ENCODE data around the gene SNAPIN.

Gene SNAPIN, protein sequence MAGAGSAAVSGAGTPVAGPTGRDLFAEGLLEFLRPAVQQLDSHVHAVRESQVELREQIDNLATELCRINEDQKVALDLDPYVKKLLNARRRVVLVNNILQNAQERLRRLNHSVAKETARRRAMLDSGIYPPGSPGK

DNA sequence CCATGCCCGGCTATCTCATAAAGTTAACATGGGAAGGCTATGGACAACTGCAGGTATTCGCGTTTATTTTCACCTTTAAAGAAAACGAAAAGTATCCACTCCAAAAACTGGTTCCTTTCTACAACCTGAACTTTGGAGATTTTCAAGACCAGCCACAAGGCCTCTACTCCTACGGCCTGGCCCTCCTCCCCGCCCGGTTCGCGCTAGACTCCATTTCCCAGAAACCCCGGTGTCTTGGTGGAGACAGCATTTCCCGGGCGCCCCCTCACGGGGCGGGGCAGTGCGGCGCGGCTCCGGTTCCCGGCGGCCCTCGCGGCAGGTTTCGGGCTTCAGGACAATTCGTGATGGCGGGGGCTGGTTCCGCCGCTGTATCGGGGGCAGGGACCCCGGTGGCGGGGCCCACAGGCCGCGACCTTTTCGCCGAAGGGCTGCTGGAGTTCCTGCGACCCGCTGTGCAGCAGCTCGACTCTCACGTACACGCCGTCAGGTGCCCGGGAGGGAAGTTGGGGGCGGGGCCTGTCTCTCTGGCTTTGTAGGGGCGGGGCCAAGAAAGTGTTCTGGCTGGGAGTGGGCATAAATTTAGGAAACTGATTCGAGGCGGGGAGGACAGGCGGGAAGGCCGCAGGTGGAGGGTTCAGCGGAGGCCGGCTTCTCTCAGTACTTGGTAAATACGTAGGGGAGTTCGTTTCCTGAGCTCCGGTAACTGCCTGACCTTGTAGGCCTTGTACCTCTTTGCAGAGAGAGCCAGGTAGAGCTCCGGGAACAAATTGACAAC, at the start of gene SNAPIN:
Gene SNAPIN (plus strand): TSS at position 304 of the 775 bp plus-strand sequence. CDS start 41 bp downstream, at position 345.
- DNase-seq (ENCODE audit: low read depth in 3 of 3, low spot score in 1 of 3), result peak; percentile 62 to 80 (median 73)

DNA sequence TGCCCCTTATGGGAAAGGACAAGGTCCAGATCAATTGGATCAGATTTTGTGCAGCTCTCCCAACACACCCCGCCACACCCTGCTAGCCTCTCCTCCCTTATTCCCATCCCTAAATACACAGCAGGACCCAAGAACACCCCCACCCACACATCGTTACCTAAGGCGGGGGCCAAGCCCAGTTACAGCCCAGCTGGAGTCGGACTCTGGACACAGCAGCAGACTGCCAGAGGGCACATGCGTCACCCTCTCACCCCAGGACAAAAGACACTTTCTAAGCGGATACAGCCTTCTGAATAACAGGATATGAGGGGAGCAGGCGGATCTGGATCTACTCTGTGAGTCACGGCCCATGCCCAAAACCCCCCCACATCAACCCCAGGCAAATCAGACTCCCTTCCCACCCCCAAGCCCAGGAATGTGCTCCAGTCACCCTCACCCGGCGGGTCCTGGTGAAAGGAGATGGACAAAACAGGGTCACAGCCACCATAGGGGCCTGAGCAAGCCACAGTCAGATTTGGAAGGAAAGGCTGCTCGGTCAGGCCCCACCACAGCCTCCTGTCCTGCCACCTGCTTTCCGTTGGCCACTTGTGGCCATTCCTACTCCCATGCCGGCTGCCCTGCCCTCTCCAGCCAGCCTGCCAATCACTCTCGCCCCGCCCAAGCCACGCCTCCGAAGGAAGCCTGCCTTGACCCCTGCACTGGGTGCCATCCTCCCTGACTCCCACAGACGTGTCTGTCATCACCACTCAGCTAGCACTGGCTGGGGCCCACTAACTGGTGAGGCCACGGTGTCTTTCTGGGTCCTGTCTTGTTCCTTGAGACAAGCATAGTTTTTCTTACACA, 49.5 kb upstream of the SNAPIN start:
- no peak for DNase-seq (ENCODE audit: low read depth in 3 of 3, low spot score in 1 of 3)

- DNase-seq (ENCODE audit: low read depth in 3 of 3, low spot score in 1 of 3), result no peak
Measured at GRCh38 chr1:153609585-153609907, 49.0 kb upstream of the SNAPIN start.

- no peak for DNase-seq (ENCODE audit: low read depth in 3 of 3, low spot score in 1 of 3)
Measured at GRCh38 chr1:153610334-153610733, 48.2 kb upstream of the SNAPIN start.

GRCh38 chr1:153610811-153611301, 47.6 kb upstream of the SNAPIN start:
- DNase-seq (ENCODE audit: low read depth in 3 of 3, low spot score in 1 of 3), result no peak

GRCh38 chr1:153611356-153611755, 47.1 kb upstream of the SNAPIN start:
- no peak for DNase-seq (ENCODE audit: low read depth in 3 of 3, low spot score in 1 of 3)

DNA sequence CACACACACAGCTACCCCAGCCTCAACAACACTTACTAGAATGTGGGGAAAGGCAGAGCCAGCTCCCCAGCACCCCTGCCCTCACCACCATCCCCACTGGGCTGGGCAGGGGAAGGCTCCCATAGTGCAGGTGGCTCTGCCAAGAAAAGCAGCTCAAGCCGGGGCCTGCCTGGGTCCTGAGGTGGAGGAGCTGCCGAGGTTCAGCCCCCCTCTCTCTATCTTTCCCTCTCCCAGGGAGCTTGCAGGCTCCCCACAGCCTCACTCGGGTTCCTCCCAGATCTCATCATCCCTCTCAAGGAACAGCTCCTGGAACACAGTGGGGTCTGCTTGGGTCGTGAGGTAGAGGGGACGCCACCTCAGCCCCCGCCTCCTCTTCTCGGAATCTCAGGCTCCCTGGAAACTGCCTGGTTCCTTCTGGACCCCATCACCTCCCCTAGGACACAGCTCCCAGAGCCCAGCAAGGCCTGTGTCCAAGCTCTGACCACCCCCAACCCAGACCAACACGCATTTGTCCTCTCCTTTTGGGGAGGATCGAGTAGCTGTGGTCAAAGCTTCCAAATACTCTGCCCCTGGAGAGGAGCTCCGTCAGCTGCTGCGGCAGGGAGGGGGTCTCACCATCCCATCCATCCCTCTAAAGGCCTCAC, 46.3 kb upstream of the SNAPIN start:
- no peak for DNase-seq (ENCODE audit: low read depth in 3 of 3, low spot score in 1 of 3)

GRCh38 chr1:153612755-153613331, 45.7 kb upstream of the SNAPIN start, which contains the start of gene S100A16:
S100A16 (minus strand) TSS chr1:153613137; CDS start chr1:153608151, 4,986 bp downstream.
- no peak for DNase-seq (ENCODE audit: low read depth in 3 of 3, low spot score in 1 of 3)

GRCh38 chr1:153613406-153613805, 45.1 kb upstream of the SNAPIN start:
- no peak for DNase-seq (ENCODE audit: low read depth in 3 of 3, low spot score in 1 of 3)

DNA sequence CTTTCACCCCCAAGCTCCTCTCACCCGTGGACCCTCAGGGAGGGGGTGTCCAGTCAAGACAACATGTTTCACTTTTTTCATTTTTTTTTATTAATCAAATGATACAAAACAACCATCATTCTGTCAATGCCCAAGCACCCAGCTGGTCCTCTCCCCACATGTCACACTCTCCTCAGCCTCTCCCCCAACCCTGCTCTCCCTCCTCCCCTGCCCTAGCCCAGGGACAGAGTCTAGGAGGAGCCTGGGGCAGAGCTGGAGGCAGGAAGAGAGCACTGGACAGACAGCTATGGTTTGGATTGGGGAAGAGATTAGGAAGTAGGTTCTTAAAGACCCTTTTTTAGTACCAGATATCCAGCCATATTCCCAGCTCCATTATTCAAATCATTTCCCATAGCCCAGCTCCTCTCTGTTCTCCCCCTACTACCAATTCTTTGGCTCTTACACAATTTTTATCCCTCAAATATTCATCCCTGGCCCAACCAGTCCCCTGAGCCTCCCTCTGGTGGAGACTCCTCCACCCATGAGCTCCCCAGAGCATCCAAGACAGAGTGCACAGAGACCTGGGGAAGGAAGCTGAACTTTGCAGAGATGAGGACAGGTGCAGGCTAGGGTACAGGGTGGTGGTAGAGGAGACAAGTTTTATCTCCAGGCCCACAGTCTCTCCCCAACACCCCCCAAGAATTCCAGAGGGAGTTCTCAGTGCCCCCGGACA, 44.2 kb upstream of the SNAPIN start:
- DNase-seq (ENCODE audit: low read depth in 3 of 3, low spot score in 1 of 3), result no peak

- DNase-seq (ENCODE audit: low read depth in 3 of 3, low spot score in 1 of 3), result no peak
Measured at GRCh38 chr1:153614906-153615305, 43.6 kb upstream of the SNAPIN start.

DNA sequence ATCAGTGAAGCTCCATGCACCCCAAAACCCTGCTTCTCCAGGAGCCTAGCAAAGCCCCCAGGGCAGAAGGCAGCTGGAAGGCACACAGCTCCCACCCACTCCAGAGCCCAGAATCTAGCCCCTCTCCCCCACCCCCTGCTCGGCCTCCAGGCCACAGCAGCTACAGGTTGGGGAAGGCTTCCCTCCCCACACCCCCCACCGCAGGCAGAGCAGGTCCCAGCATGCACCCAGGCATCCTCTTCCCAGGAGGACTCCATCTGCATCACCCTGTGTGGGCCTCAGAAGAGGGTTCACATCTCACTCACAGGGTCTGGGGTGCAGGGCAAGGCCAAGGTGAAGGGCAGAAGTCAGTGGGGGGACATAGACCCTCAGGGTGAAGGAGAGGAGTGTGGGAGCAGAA, 43.1 kb upstream of the SNAPIN start:
- DNase-seq (ENCODE audit: low read depth in 3 of 3, low spot score in 1 of 3), result no peak

GRCh38 chr1:153616144-153616916, 42.2 kb upstream of the SNAPIN start, which contains the start of gene S100A14:
S100A14 (minus strand) TSS chr1:153616325; CDS start chr1:153615858, 467 bp downstream.
- no peak for DNase-seq (ENCODE audit: low read depth in 3 of 3, low spot score in 1 of 3)

DNA sequence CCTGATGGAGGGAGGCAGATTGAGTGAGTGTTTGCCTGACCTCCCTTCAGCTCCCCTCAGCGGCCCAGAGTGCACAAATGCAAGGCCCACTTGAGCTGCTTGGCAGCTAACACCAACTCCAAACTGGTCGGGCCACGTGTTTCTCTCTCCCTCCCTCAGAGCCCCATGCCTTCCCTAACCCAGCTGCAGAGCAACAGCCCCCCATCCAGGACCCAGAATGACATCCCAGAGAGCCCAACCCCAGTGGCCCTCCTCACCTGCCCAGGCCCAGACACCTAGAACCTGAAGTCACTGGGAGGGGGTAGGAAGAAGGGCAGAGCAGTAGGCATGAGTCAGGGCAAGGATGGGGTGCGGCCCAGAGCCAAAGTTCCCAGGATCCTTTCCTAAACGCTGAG, 41.6 kb upstream of the SNAPIN start:
- no peak for DNase-seq (ENCODE audit: low read depth in 3 of 3, low spot score in 1 of 3)

DNA sequence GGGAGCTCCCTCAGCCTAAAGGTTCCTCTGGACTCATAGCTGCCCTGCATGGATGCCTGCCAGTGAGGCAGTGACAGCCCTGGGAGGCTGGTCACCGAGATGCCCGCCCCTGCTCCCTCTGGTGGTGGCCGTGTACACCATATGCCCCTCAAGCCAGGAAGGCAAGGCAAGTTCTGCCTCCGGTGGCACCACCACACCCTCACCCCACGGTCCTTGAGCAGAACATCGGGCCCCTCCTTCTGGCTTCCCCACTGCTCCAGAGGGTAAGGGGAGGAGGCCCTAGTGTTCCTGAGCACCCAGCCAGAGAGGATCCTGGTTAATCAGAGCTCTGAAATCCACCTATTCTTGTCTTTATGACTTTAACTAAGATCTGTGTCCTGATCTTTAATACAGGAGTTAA, 40.8 kb upstream of the SNAPIN start:
- DNase-seq (ENCODE audit: low read depth in 3 of 3, low spot score in 1 of 3), result peak in 2 of 3 donors; percentile 2 to 54

GRCh38 chr1:153619171-153619570, 39.3 kb upstream of the SNAPIN start:
- DNase-seq (ENCODE audit: low read depth in 3 of 3, low spot score in 1 of 3), result no peak

- no peak for DNase-seq (ENCODE audit: low read depth in 3 of 3, low spot score in 1 of 3)
Measured at GRCh38 chr1:153623101-153623500, 35.4 kb upstream of the SNAPIN start.

GRCh38 chr1:153624965-153625611, 33.4 kb upstream of the SNAPIN start:
- no peak for DNase-seq (ENCODE audit: low read depth in 3 of 3, low spot score in 1 of 3)

- DNase-seq (ENCODE audit: low read depth in 3 of 3, low spot score in 1 of 3), result no peak
Measured at GRCh38 chr1:153626477-153626903, 32.0 kb upstream of the SNAPIN start.
